ENCODE data around the gene HIVEP3. TPM values are rescaled to one million over a fixed set of nuclear protein-coding genes. Genes with fewer than 3 reads are reported as not detected.

Gene HIVEP3
- total RNA-seq, 1 experiment from 2014 or later = 3.1 TPM

DNA sequence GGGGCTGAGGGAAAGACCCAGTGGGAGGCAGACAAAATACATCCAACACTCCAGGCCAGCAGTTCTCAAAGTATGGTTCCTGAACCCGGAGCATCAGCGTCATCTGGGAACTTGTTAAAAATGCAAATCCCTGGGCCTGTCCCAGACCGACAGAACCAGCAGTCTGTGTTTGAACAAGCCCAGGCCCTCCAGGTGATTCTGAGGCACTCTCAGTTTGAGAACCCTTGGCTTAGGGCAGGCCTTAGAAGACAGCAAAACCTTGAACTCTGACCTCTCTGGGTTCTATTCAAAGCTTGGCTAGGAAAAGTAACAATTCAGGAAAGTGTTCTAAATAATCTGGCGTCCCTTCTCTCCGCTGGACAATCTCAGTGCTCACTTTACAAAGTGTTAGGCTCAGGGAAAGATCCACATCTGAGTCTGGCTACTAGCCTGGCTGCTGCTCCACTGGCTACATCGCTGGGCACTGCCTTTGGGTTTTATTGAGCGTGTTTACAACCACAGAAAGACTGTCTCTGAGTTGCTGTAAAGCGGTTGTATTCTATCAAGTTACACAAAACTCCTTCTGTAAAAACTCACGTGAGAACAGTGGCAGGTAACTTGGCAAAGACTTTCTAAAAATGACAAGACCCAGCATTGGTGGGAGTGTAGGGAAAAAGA is 166.1 kb downstream of the HIVEP3 start:
- Histone ChIP-seq H3K9me3 (ENCODE audit: low read depth, low read length, poor library complexity, severe bottlenecking) (no peaks in the 10 kb centered on the region), H3K27ac (ENCODE audit: low read depth, low read length, poor library complexity, severe bottlenecking) (no peak overlapping the region), H3K4me3 (ENCODE audit: low read depth, low read length, poor library complexity, severe bottlenecking) (no peak overlapping the region), H3K36me3 (ENCODE audit: insufficient read depth, low read length, poor library complexity, severe bottlenecking) (no peaks in the 10 kb centered on the region), H3K27me3 (replicated peaks; ENCODE audit: insufficient read depth, low read depth, low read length, poor library complexity) (no peaks in the 10 kb centered on the region), H3K4me1 (ENCODE audit: insufficient read depth, low read length, poor library complexity, severe bottlenecking) (no peaks in the 10 kb centered on the region)
- intact Hi-C loops (cut with micrococcal nuclease; ENCODE audit: unreplicated experiment) = no loop called here
- CTCF ChIA-PET = no interaction called here
- no peak for DNase-seq (ENCODE audit: low spot score)
- POLR2A ChIA-PET (ENCODE audit: low non-redundant PET) = no interaction called here
- TF ChIP-seq CTCF (conservative IDR thresholded peaks at IDR 0.05; ENCODE audit: low read depth, low read length) = no peak
- no peak for TF ChIP-seq EZH2 (IDR thresholded peaks at IDR 0.05; ENCODE audit: borderline replicate concordance, low read depth, low read length, poor library complexity, severe bottlenecking)
- BruUV-seq (replicated peaks) = no TSS peak

DNA sequence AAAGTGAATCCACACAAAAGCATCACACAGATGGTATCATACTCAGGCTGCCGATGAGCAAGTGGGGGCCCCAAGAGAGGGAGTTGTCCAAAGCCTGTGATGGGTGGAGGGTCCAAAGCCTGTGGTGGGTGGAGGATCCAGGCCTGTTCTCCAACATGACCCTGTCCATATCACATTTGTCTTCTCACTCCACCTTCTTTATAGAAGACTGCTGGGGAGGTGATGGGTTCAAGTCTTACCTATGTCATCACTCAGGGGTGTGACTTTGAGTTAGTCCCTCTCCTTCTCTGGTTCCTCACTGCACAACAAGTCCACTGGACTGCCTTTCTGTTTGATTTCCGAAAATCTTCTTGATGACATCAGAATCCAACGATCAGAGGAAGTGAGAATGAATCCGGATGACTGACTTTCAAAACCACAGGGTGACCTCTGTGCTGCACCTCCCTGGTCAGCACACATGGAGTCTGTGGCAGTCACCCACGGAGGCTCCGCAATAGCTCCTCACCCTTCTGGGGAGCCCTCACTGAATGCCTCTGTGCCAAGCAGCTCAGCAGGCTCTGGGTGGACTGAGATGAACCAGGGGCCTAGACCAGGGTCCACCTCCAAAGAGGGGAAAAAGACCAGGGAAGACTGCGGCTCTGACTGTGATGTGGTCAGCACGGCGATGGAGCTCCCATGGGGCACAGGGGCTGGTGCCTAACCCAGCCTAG is 166.8 kb downstream of the HIVEP3 start:
- BruUV-seq (replicated peaks) = no TSS peak
- ChIA-PET CTCF (no interaction called here), POLR2A (ENCODE audit: low non-redundant PET) (no interaction called here)
- intact Hi-C loops (cut with micrococcal nuclease; ENCODE audit: unreplicated experiment) = no loop called here
- H3K4me1 ChIP-seq (ENCODE audit: insufficient read depth, low read length, poor library complexity, severe bottlenecking) = no peaks in the 10 kb centered on the region
- TF ChIP-seq EZH2 (IDR thresholded peaks at IDR 0.05; ENCODE audit: borderline replicate concordance, low read depth, low read length, poor library complexity, severe bottlenecking) (no peak), CTCF (conservative IDR thresholded peaks at IDR 0.05; ENCODE audit: low read depth, low read length) (no peak)
- H3K4me3 ChIP-seq (ENCODE audit: low read depth, low read length, poor library complexity, severe bottlenecking) = no peak overlapping the region
- no peaks in the 10 kb centered on the region for H3K36me3 ChIP-seq (ENCODE audit: insufficient read depth, low read length, poor library complexity, severe bottlenecking)
- no peaks in the 10 kb centered on the region for H3K27me3 ChIP-seq (replicated peaks; ENCODE audit: insufficient read depth, low read depth, low read length, poor library complexity)
- no peak overlapping the region for H3K27ac ChIP-seq (ENCODE audit: low read depth, low read length, poor library complexity, severe bottlenecking)
- no peak for DNase-seq (ENCODE audit: low spot score)
- H3K9me3 ChIP-seq (ENCODE audit: low read depth, low read length, poor library complexity, severe bottlenecking) = no peaks in the 10 kb centered on the region

- Histone ChIP-seq H3K4me3 (ENCODE audit: low read depth, low read length, poor library complexity, severe bottlenecking) (no peak overlapping the region), H3K36me3 (ENCODE audit: insufficient read depth, low read length, poor library complexity, severe bottlenecking) (no peaks in the 10 kb centered on the region), H3K4me1 (ENCODE audit: insufficient read depth, low read length, poor library complexity, severe bottlenecking) (no peaks in the 10 kb centered on the region), H3K9me3 (ENCODE audit: low read depth, low read length, poor library complexity, severe bottlenecking) (no peaks in the 10 kb centered on the region), H3K27ac (ENCODE audit: low read depth, low read length, poor library complexity, severe bottlenecking) (no peak overlapping the region), H3K27me3 (replicated peaks; ENCODE audit: insufficient read depth, low read depth, low read length, poor library complexity) (no peaks in the 10 kb centered on the region)
- DNase-seq (ENCODE audit: low spot score) = no peak
- intact Hi-C loops (cut with micrococcal nuclease; ENCODE audit: unreplicated experiment) = no loop called here
- TF ChIP-seq CTCF (conservative IDR thresholded peaks at IDR 0.05; ENCODE audit: low read depth, low read length) = no peak
- no peak for TF ChIP-seq EZH2 (IDR thresholded peaks at IDR 0.05; ENCODE audit: borderline replicate concordance, low read depth, low read length, poor library complexity, severe bottlenecking)
- CTCF ChIA-PET = no interaction called here
- POLR2A ChIA-PET (ENCODE audit: low non-redundant PET) = no interaction called here
- no TSS peak for BruUV-seq (replicated peaks)
These were observed 168.6 kb downstream of the HIVEP3 start for GRCh38 chr1:41749991-41750745.
